ENCODE measurements around the gene PNKD. TPM values are rescaled to one million over a fixed set of nuclear protein-coding genes. Genes with fewer than 3 reads are reported as not detected.

The PNKD gene
- total and polyA plus RNA-seq, 7 experiments from 2014 or later, result 18.5 to 108 (median 37.6) TPM

GRCh38 chr2:218332288-218332687, 62.0 kb downstream of the PNKD start:
- Histone ChIP-seq H3K27me3 (ENCODE audit: control insufficient read depth in 2 of 2, insufficient read depth in 2 of 2, low read length in 2 of 2) (no peaks in the 10 kb centered on the region), H3K27ac (ENCODE audit: low read depth, low read length) (no peak overlapping the region), H3K4me1 (ENCODE audit: control insufficient read depth in 2 of 2, insufficient read depth in 2 of 2, low read length in 2 of 2) (peaks cover 0 to 3% of the 10 kb centered on the region in 2 donors), H3K9me3 (ENCODE audit: control insufficient read depth in 2 of 3, low read length in 3 of 3) (no peaks in the 10 kb centered on the region), H3K4me3 (ENCODE audit: low read length) (no peak overlapping the region), H3K36me3 (ENCODE audit: control insufficient read depth in 2 of 3, insufficient read depth in 3 of 3, low read length in 3 of 3) (no peaks in the 10 kb centered on the region)
- peak overlapping the region in 1 of 9 donors; percentile 78 for H3K27ac Mint-ChIP-seq
- H3K4me1 Mint-ChIP-seq, result peaks cover 9 to 28% (median 12%) of the 10 kb centered on the region in 7 donors
- no peaks in the 10 kb centered on the region for H3K36me3 Mint-ChIP-seq
- H3K27me3 Mint-ChIP-seq, result peaks cover 0 to 3% (median 0%) of the 10 kb centered on the region in 5 donors
- ATAC-seq, result peak; percentile 12
- H3K4me3 Mint-ChIP-seq, result no peak overlapping the region
- no peak for DNase-seq
- ChIA-PET CTCF (interaction anchor here (1.5 kb wide), 1 partner anchor 30 kb away, joined by 4 read pairs; no protein-coding TSS in a partner anchor), POLR2A (interaction anchor here (1.1 to 1.3 kb wide), 2 partner anchors 15 to 24 kb away, joined by 3 read pairs; partner anchors contain the start of gene CATIP)
- intact Hi-C loops (cut with micrococcal nuclease), result no loop called here
- no peaks in the 10 kb centered on the region for H3K9me3 Mint-ChIP-seq

GRCh38 chr2:218332920-218333645, 62.8 kb downstream of the PNKD start:
- Mint-ChIP-seq H3K9me3 (no peaks in the 10 kb centered on the region), H3K27me3 (no peaks in the 10 kb centered on the region), H3K4me3 (no peak overlapping the region), H3K4me1 (peaks cover 1 to 20% (median 7%) of the 10 kb centered on the region in 7 donors), H3K36me3 (no peaks in the 10 kb centered on the region), H3K27ac (peak overlapping the region in 2 of 9 donors; percentile 43 to 78)
- POLR2A ChIA-PET, result interaction anchor here (0.6 to 1.3 kb wide), 3 partner anchors 16 to 23 kb away, joined by 3 to 4 read pairs (median 3); partner anchors contain the start of gene CATIP
- intact Hi-C loops (cut with micrococcal nuclease), result no loop called here
- no peak overlapping the region for H3K27ac ChIP-seq (ENCODE audit: low read depth, low read length)
- ATAC-seq (peak; percentile 70), DNase-seq (no peak)
- no peaks in the 10 kb centered on the region for H3K4me1 ChIP-seq (ENCODE audit: control insufficient read depth in 2 of 2, insufficient read depth in 2 of 2, low read length in 2 of 2)
- CTCF ChIA-PET, result interaction anchor here (0.6 to 1.4 kb wide), 2 partner anchors 10 to 23 kb away, joined by 4 to 6 read pairs; partner anchors contain the start of gene CATIP
- H3K9me3 ChIP-seq (ENCODE audit: control insufficient read depth in 2 of 3, low read length in 3 of 3), result no peaks in the 10 kb centered on the region
- H3K4me3 ChIP-seq (ENCODE audit: low read length), result no peak overlapping the region
- H3K27me3 ChIP-seq (ENCODE audit: control insufficient read depth in 2 of 2, insufficient read depth in 2 of 2, low read length in 2 of 2), result no peaks in the 10 kb centered on the region
- no peaks in the 10 kb centered on the region for H3K36me3 ChIP-seq (ENCODE audit: control insufficient read depth in 2 of 3, insufficient read depth in 3 of 3, low read length in 3 of 3)

- ATAC-seq (no peak), DNase-seq (no peak)
- H3K27me3 ChIP-seq (ENCODE audit: control insufficient read depth in 2 of 2, insufficient read depth in 2 of 2, low read length in 2 of 2), result no peaks in the 10 kb centered on the region
- no peaks in the 10 kb centered on the region for H3K9me3 ChIP-seq (ENCODE audit: control insufficient read depth in 2 of 3, low read length in 3 of 3)
- Mint-ChIP-seq H3K36me3 (no peaks in the 10 kb centered on the region), H3K4me3 (no peak overlapping the region), H3K27ac (no peak overlapping the region), H3K27me3 (no peaks in the 10 kb centered on the region), H3K4me1 (peaks cover 0 to 18% (median 0%) of the 10 kb centered on the region in 7 donors), H3K9me3 (no peaks in the 10 kb centered on the region)
- POLR2A ChIA-PET, result no interaction called here
- no peaks in the 10 kb centered on the region for H3K4me1 ChIP-seq (ENCODE audit: control insufficient read depth in 2 of 2, insufficient read depth in 2 of 2, low read length in 2 of 2)
- CTCF ChIA-PET, result interaction anchor here (0.5 to 0.6 kb wide), 2 partner anchors 24 to 515 kb away, joined by 3 to 5 read pairs; no protein-coding TSS in a partner anchor
- intact Hi-C loops (cut with micrococcal nuclease), result no loop called here
- H3K36me3 ChIP-seq (ENCODE audit: control insufficient read depth in 2 of 3, insufficient read depth in 3 of 3, low read length in 3 of 3), result no peaks in the 10 kb centered on the region
- H3K4me3 ChIP-seq (ENCODE audit: low read length), result no peak overlapping the region
- H3K27ac ChIP-seq (ENCODE audit: low read depth, low read length), result no peak overlapping the region
Measured at GRCh38 chr2:218334531-218334930, 64.2 kb downstream of the PNKD start.

- POLR2A ChIA-PET, result no interaction called here
- H3K4me3 Mint-ChIP-seq, result no peak overlapping the region
- CTCF ChIA-PET, result no interaction called here
- ATAC-seq (no peak), DNase-seq (no peak)
- no peaks in the 10 kb centered on the region for H3K4me1 Mint-ChIP-seq
- no peaks in the 10 kb centered on the region for H3K4me1 ChIP-seq (ENCODE audit: control insufficient read depth in 2 of 2, insufficient read depth in 2 of 2, low read length in 2 of 2)
- no peaks in the 10 kb centered on the region for H3K27me3 Mint-ChIP-seq
- intact Hi-C loops (cut with micrococcal nuclease), result no loop called here
- H3K27ac ChIP-seq (ENCODE audit: low read depth, low read length), result no peak overlapping the region
- H3K36me3 Mint-ChIP-seq, result no peaks in the 10 kb centered on the region
- no peaks in the 10 kb centered on the region for H3K27me3 ChIP-seq (ENCODE audit: control insufficient read depth in 2 of 2, insufficient read depth in 2 of 2, low read length in 2 of 2)
- no peaks in the 10 kb centered on the region for H3K36me3 ChIP-seq (ENCODE audit: control insufficient read depth in 2 of 3, insufficient read depth in 3 of 3, low read length in 3 of 3)
- no peaks in the 10 kb centered on the region for H3K9me3 ChIP-seq (ENCODE audit: control insufficient read depth in 2 of 3, low read length in 3 of 3)
- no peaks in the 10 kb centered on the region for H3K9me3 Mint-ChIP-seq
- no peak overlapping the region for H3K4me3 ChIP-seq (ENCODE audit: low read length)
- H3K27ac Mint-ChIP-seq, result peak overlapping the region in 3 of 9 donors; percentile 3 to 78 (median 70)
Measured at GRCh38 chr2:218340656-218341055, 70.3 kb downstream of the PNKD start.

GRCh38 chr2:218341381-218341780, 71.1 kb downstream of the PNKD start:
- Histone ChIP-seq H3K9me3 (ENCODE audit: control insufficient read depth in 2 of 3, low read length in 3 of 3) (no peaks in the 10 kb centered on the region), H3K27ac (ENCODE audit: low read depth, low read length) (no peak overlapping the region), H3K4me1 (ENCODE audit: control insufficient read depth in 2 of 2, insufficient read depth in 2 of 2, low read length in 2 of 2) (no peaks in the 10 kb centered on the region), H3K36me3 (ENCODE audit: control insufficient read depth in 2 of 3, insufficient read depth in 3 of 3, low read length in 3 of 3) (no peaks in the 10 kb centered on the region), H3K27me3 (ENCODE audit: control insufficient read depth in 2 of 2, insufficient read depth in 2 of 2, low read length in 2 of 2) (no peaks in the 10 kb centered on the region), H3K4me3 (ENCODE audit: low read length) (no peak overlapping the region)
- Mint-ChIP-seq H3K4me3 (no peak overlapping the region), H3K9me3 (no peaks in the 10 kb centered on the region), H3K36me3 (no peaks in the 10 kb centered on the region), H3K27ac (no peak overlapping the region), H3K4me1 (no peaks in the 10 kb centered on the region), H3K27me3 (no peaks in the 10 kb centered on the region)
- ATAC-seq, result no peak
- intact Hi-C loops (cut with micrococcal nuclease), result no loop called here
- CTCF ChIA-PET, result no interaction called here
- POLR2A ChIA-PET, result no interaction called here
- DNase-seq, result no peak

- Histone ChIP-seq H3K4me1 (ENCODE audit: control insufficient read depth in 2 of 2, insufficient read depth in 2 of 2, low read length in 2 of 2) (no peaks in the 10 kb centered on the region), H3K27ac (ENCODE audit: low read depth, low read length) (no peak overlapping the region), H3K9me3 (ENCODE audit: control insufficient read depth in 2 of 3, low read length in 3 of 3) (no peaks in the 10 kb centered on the region), H3K36me3 (ENCODE audit: control insufficient read depth in 2 of 3, insufficient read depth in 3 of 3, low read length in 3 of 3) (no peaks in the 10 kb centered on the region), H3K27me3 (ENCODE audit: control insufficient read depth in 2 of 2, insufficient read depth in 2 of 2, low read length in 2 of 2) (no peaks in the 10 kb centered on the region), H3K4me3 (ENCODE audit: low read length) (no peak overlapping the region)
- H3K27ac Mint-ChIP-seq, result no peak overlapping the region
- DNase-seq (no peak), ATAC-seq (no peak)
- H3K4me3 Mint-ChIP-seq, result no peak overlapping the region
- no peaks in the 10 kb centered on the region for H3K27me3 Mint-ChIP-seq
- CTCF ChIA-PET, result interaction anchor here (1.1 to 1.7 kb wide), 3 partner anchors 13 to 41 kb away, joined by 3 to 6 read pairs (median 5); partner anchors contain the start of gene CATIP
- intact Hi-C loops (cut with micrococcal nuclease), result no loop called here
- POLR2A ChIA-PET, result interaction anchor here (1.0 kb wide), 1 partner anchor 53 kb away, joined by 3 read pairs; no protein-coding TSS in a partner anchor
- H3K9me3 Mint-ChIP-seq, result no peaks in the 10 kb centered on the region
- H3K4me1 Mint-ChIP-seq, result no peaks in the 10 kb centered on the region
- no peaks in the 10 kb centered on the region for H3K36me3 Mint-ChIP-seq
Measured at GRCh38 chr2:218342837-218343236, 72.5 kb downstream of the PNKD start.
